CD14-positive monocyte (primary cell): Measurements from ENCODE around the gene KIF26A. TPM values are rescaled to one million over a fixed set of nuclear protein-coding genes. Genes with fewer than 3 reads are reported as not detected.

Experiments used
- DNase-seq, 3 donors: peaks; one replicate each; pipeline ENCODE4 v3.0.0-alpha.2; 2011 to 2022
- H2AFZ ChIP-seq: 2 replicates; pipeline ENCODE4 v1.6.0; 2012; ENCODE audit warnings: mild to moderate bottlenecking, low read depth, low read length, inconsistent platforms; ENCODE audit not compliant: insufficient read depth, poor library complexity, severe bottlenecking
- H3K27ac ChIP-seq, 2 donors: 1 replicate in 1 of 2; 2 replicates in 1 of 2; pipeline ENCODE4 v1.5.1; 2012 to 2013; ENCODE audit warnings: low read length in 2 of 2, control low read depth in 1 of 2, inconsistent platforms in 1 of 2, low read depth in 1 of 2, mild to moderate bottlenecking in 1 of 2
- H3K27me3 ChIP-seq, 2 donors: one replicate each; pipeline versions ENCODE4 v1.6.0 to v1.6.1; 2011 to 2013; ENCODE audit warnings: low read length in 2 of 2; ENCODE audit not compliant: control insufficient read depth in 2 of 2, insufficient read depth in 2 of 2
- H3K36me3 ChIP-seq, 2 donors: replicated peaks in 1 of 2; 1 replicate in 1 of 2; 2 replicates in 1 of 2; pipeline versions ENCODE4 v1.5.1 to v1.6.1; 2012 to 2013; ENCODE audit warnings: low read length in 2 of 2, control low read depth in 1 of 2, inconsistent platforms in 1 of 2, mild to moderate bottlenecking in 1 of 2; ENCODE audit not compliant: insufficient read depth in 2 of 2, control insufficient read depth in 1 of 2
- H3K4me1 ChIP-seq, 2 donors: 1 replicate in 1 of 2; 2 replicates in 1 of 2; pipeline versions ENCODE4 v1.5.1 to v1.6.1; 2012 to 2013; ENCODE audit warnings: low read length in 2 of 2, control low read depth in 1 of 2, inconsistent platforms in 1 of 2, mild to moderate bottlenecking in 1 of 2, moderate library complexity in 1 of 2; ENCODE audit not compliant: insufficient read depth in 2 of 2, control insufficient read depth in 1 of 2
- H3K4me2 ChIP-seq: replicated peaks from 2 replicates; pipeline ENCODE3; 2012; ENCODE audit warnings: low read length, moderate library complexity, mild to moderate bottlenecking; ENCODE audit not compliant: poor library complexity, severe bottlenecking; ENCODE audit errors: extremely low read depth
- H3K4me3 ChIP-seq, 3 experiments: fragments of 200-600 bp in 1 of 3; sonication (generic) in 1 of 3; replicated peaks in 1 of 3; 1 replicate in 2 of 3; 2 replicates in 1 of 3; pipeline ENCODE4 v1.5.1; 2011 to 2013; ENCODE audit warnings: low read length in 3 of 3, mild to moderate bottlenecking in 3 of 3, control low read depth in 2 of 3, low read depth in 2 of 3, inconsistent platforms in 1 of 3, moderate library complexity in 1 of 3
- H3K79me2 ChIP-seq: 2 replicates; pipeline ENCODE4 v1.6.0; 2012; ENCODE audit warnings: mild to moderate bottlenecking, control low read depth, inconsistent platforms, low read length, moderate library complexity; ENCODE audit not compliant: insufficient read depth
- H3K9ac ChIP-seq: 2 replicates; pipeline ENCODE4 v1.6.0; 2017; ENCODE audit warnings: low read length, mild to moderate bottlenecking; ENCODE audit not compliant: insufficient read depth, poor library complexity, severe bottlenecking
- H3K9me3 ChIP-seq, 2 donors: replicated peaks in 1 of 2; 1 replicate in 1 of 2; 2 replicates in 1 of 2; pipeline versions ENCODE4 v1.5.1 to v1.6.1; 2012 to 2013; ENCODE audit warnings: low read length in 2 of 2, control low read depth in 1 of 2; ENCODE audit not compliant: control insufficient read depth in 1 of 2, insufficient read depth in 1 of 2
- H4K20me1 ChIP-seq: 2 replicates; pipeline ENCODE4 v1.6.0; 2012; ENCODE audit warnings: mild to moderate bottlenecking, low read length, control low read depth, moderate library complexity; ENCODE audit not compliant: insufficient read depth
- H3K27ac Mint-ChIP-seq, 7 donors: one replicate each; pipeline ENCODE4 v1.8.0; 2020; ENCODE audit warnings: mild to moderate bottlenecking in 7 of 7, mixed read lengths in 7 of 7, moderate library complexity in 6 of 7, inconsistent platforms in 2 of 7
- H3K27me3 Mint-ChIP-seq, 3 donors: one replicate each; pipeline ENCODE4 v1.8.0; 2021 to 2022; ENCODE audit warnings: low read depth in 3 of 3, mild to moderate bottlenecking in 3 of 3, mixed read lengths in 3 of 3, moderate library complexity in 3 of 3, inconsistent platforms in 1 of 3
- H3K36me3 Mint-ChIP-seq, 2 donors: one replicate each; pipeline ENCODE4 v1.8.0; 2020; ENCODE audit warnings: mixed read lengths in 2 of 2, inconsistent platforms in 1 of 2, mild to moderate bottlenecking in 1 of 2
- H3K4me1 Mint-ChIP-seq: one replicate; pipeline ENCODE4 v1.8.0; 2020; ENCODE audit warnings: mild to moderate bottlenecking, mixed read lengths
- H3K4me3 Mint-ChIP-seq, 2 donors: one replicate each; pipeline ENCODE4 v1.8.0; 2020; ENCODE audit warnings: mild to moderate bottlenecking in 2 of 2, mixed read lengths in 2 of 2, moderate library complexity in 1 of 2
- H3K9me3 Mint-ChIP-seq, 7 donors: one replicate each; pipeline ENCODE4 v1.8.0; 2020 to 2022; ENCODE audit warnings: mixed read lengths in 7 of 7, mild to moderate bottlenecking in 6 of 7, moderate library complexity in 6 of 7, inconsistent platforms in 2 of 7
- WGBS: methylation state at CpG from one replicate; pipeline ENCODE4 v1.1.5; 2013; ENCODE audit warnings: missing lambda C conversion rate; ENCODE audit not compliant: insufficient coverage; 5-methylcytosine and 5-hydroxymethylcytosine counted together
- intact Hi-C, 2 donors: fragments of 100-400 bp; cut with micrococcal nuclease; formaldehyde crosslinking; loops; one replicate each; pipeline versions ENCODE4 v1.15.0 to v1.15.1; 2023
- polyA plus RNA-seq, 3 donors: library from polyadenylated mRNA; depleted of rRNA in 1 of 3; unstranded in 2 of 3; stranded (reverse) in 1 of 3; fragments of 300-500 nt in 2 of 3; fragments of >200 nt in 1 of 3; fragmentation: Illumina TruSeq in 2 of 3; gene quantifications; 1 replicate in 2 of 3; 2 replicates in 1 of 3; pipeline ENCODE4 v1.2.3, GENCODE V29; 2012 to 2021
- TF ChIP-seq, protein P1 (sequence below): fragments of 200-600 bp; IDR thresholded peaks from one replicate; pipeline ENCODE4 v1.8.0; 2022; ENCODE audit warnings: antibody characterized with exemption, mild to moderate bottlenecking

The KIF26A gene
- polyA plus RNA-seq, 3 donors: not detected

DNA sequence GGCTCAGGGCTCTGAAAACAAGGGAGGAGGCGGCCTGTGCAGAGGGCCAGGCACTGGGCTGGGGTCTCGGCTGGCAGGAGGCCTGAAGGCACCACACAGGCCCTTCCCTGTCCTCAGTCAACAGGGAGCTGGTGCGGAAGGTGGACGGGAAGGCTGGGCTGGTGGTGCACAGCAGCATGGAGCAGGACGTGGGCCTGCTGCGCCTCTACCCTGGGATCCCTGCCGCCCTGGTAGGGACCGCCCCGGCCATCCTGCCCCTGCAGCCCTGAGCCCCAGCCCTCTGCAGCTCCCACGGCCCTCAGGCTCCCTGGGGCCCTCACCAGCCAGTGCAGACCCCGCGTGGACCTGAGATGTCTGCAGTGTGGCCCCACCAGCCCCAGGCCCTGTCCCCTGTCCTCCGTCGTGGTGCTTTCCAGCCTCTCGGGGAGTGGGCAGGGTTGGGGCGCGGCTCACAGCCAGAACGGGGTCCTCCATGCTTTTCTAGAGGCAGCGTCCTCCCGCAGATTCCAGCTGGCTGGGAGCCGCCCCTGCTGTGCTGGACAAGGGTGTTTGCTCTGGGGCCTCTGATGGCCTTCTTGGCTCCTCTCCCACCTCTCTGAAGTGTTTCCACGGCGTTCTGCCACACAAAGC lies 34.8 kb upstream of the KIF26A start:
- Histone ChIP-seq H3K4me2 (no peak overlapping the region), H3K27me3 (no peaks in the 10 kb centered on the region), H3K9me3 (no peaks in the 10 kb centered on the region), H3K4me1 (no peaks in the 10 kb centered on the region), H3K4me3 (no peak overlapping the region), H3K79me2 (no peaks in the 10 kb centered on the region), H3K27ac (no peak overlapping the region), H4K20me1 (no peaks in the 10 kb centered on the region), H2AFZ (no peak overlapping the region), H3K36me3 (no peaks in the 10 kb centered on the region), H3K9ac (no peak overlapping the region)
- Mint-ChIP-seq H3K4me1 (no peaks in the 10 kb centered on the region), H3K27me3 (peaks cover 0 to 4% (median 0%) of the 10 kb centered on the region in 3 donors), H3K4me3 (no peak overlapping the region), H3K9me3 (no peaks in the 10 kb centered on the region), H3K36me3 (no peaks in the 10 kb centered on the region), H3K27ac (no peak overlapping the region)
- intact Hi-C loops: no loop called here
- DNase-seq: no peak
- TF ChIP-seq, protein P1, sequence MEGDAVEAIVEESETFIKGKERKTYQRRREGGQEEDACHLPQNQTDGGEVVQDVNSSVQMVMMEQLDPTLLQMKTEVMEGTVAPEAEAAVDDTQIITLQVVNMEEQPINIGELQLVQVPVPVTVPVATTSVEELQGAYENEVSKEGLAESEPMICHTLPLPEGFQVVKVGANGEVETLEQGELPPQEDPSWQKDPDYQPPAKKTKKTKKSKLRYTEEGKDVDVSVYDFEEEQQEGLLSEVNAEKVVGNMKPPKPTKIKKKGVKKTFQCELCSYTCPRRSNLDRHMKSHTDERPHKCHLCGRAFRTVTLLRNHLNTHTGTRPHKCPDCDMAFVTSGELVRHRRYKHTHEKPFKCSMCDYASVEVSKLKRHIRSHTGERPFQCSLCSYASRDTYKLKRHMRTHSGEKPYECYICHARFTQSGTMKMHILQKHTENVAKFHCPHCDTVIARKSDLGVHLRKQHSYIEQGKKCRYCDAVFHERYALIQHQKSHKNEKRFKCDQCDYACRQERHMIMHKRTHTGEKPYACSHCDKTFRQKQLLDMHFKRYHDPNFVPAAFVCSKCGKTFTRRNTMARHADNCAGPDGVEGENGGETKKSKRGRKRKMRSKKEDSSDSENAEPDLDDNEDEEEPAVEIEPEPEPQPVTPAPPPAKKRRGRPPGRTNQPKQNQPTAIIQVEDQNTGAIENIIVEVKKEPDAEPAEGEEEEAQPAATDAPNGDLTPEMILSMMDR: no peak
- WGBS: 88% methylated on average over 19 of the region's 23 CpGs

DNA sequence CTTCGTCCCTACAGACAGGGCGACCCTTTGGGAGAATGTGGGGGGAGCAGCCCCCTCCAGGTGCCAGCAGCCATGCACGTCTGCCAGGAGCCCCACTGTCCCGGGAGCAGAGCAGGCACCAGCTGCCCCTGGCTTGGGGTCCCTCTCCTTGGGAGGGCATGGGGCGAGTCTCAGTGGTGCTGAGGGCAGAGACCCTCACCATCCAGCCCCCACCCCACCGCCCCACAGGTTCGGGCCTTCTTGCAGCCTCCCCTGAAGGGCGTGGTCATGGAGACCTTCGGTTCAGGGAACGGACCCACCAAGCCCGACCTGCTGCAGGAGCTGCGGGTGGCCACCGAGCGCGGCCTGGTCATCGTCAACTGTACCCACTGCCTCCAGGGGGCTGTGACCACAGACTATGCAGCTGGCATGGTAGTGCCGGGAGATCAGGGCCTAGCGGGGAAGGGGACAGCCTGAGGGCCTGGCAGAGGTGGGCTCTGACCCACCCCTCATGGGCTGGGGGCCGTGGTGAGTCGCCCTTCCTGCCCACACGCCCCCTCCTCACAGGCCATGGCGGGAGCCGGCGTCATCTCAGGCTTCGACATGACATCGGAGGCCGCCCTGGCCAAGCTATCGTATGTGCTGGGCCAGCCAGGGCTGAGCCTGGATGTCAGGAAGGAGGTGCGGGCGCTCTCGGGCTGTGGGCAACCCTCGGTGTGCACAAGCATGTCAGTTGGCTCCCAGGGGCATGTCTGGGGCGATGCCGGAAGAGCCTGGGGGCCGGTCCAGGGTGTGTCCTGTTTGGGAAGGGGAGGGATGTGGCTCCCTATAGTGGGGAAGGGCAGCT lies 34.1 kb upstream of the KIF26A start:
- H3K4me2 ChIP-seq: no peak overlapping the region
- no peaks in the 10 kb centered on the region for H3K27me3 ChIP-seq
- H3K36me3 ChIP-seq: no peaks in the 10 kb centered on the region
- H3K4me3 Mint-ChIP-seq: no peak overlapping the region
- no peaks in the 10 kb centered on the region for H3K9me3 Mint-ChIP-seq
- no peaks in the 10 kb centered on the region for H3K4me1 ChIP-seq
- no peaks in the 10 kb centered on the region for H3K36me3 Mint-ChIP-seq
- H4K20me1 ChIP-seq: no peaks in the 10 kb centered on the region
- H3K27me3 Mint-ChIP-seq: peaks cover 0 to 4% (median 0%) of the 10 kb centered on the region in 3 donors
- H3K27ac ChIP-seq: no peak overlapping the region
- no peaks in the 10 kb centered on the region for H3K9me3 ChIP-seq
- H3K4me3 ChIP-seq: no peak overlapping the region
- no peak overlapping the region for H3K27ac Mint-ChIP-seq
- TF ChIP-seq, protein P1: no peak
- H2AFZ ChIP-seq: no peak overlapping the region
- 87% methylated on average over 35 of the region's 35 CpGs for WGBS
- intact Hi-C loops: no loop called here
- H3K9ac ChIP-seq: no peak overlapping the region
- no peaks in the 10 kb centered on the region for H3K79me2 ChIP-seq
- no peaks in the 10 kb centered on the region for H3K4me1 Mint-ChIP-seq
- no peak for DNase-seq
